ENCODE data around the gene CYP21A2. TPM values are rescaled to one million over a fixed set of nuclear protein-coding genes. Genes with fewer than 3 reads are reported as not detected.

The CYP21A2 gene
- total and polyA plus RNA-seq, 8 donors, result 0.23 to 2.7 (median 0.77) TPM

GRCh38 chr6:32088487-32089049 is 50.4 kb downstream of the CYP21A2 start:
- WGBS, 2 donors, result 85 to 93% methylated on average over 14 of the region's 14 CpGs
- intact Hi-C loops (cut with DNase I), result no loop called here
- Histone ChIP-seq H3K4me1 (no peaks in the 10 kb centered on the region), H3K36me3 (no peaks in the 10 kb centered on the region), H3K27ac (no peak overlapping the region), H3K27me3 (no peaks in the 10 kb centered on the region), H3K9me3 (no peaks in the 10 kb centered on the region), H3K4me3 (no peak overlapping the region)
- DNase-seq (peak in 1 of 6 donors; percentile 53), ATAC-seq (no peak), FAIRE-seq (no peak)
- TF ChIP-seq, protein P1, sequence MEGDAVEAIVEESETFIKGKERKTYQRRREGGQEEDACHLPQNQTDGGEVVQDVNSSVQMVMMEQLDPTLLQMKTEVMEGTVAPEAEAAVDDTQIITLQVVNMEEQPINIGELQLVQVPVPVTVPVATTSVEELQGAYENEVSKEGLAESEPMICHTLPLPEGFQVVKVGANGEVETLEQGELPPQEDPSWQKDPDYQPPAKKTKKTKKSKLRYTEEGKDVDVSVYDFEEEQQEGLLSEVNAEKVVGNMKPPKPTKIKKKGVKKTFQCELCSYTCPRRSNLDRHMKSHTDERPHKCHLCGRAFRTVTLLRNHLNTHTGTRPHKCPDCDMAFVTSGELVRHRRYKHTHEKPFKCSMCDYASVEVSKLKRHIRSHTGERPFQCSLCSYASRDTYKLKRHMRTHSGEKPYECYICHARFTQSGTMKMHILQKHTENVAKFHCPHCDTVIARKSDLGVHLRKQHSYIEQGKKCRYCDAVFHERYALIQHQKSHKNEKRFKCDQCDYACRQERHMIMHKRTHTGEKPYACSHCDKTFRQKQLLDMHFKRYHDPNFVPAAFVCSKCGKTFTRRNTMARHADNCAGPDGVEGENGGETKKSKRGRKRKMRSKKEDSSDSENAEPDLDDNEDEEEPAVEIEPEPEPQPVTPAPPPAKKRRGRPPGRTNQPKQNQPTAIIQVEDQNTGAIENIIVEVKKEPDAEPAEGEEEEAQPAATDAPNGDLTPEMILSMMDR (IDR thresholded peaks at IDR 0.05), result no peak

GRCh38 chr6:32089082-32089828 is 51.0 kb downstream of the CYP21A2 start:
- no peak for ATAC-seq
- 57 to 60% methylated on average over 10 of the region's 10 CpGs for WGBS, 2 donors
- Histone ChIP-seq H3K36me3 (no peaks in the 10 kb centered on the region), H3K27ac (no peak overlapping the region), H3K4me3 (no peak overlapping the region), H3K9me3 (no peaks in the 10 kb centered on the region), H3K4me1 (no peaks in the 10 kb centered on the region), H3K27me3 (no peaks in the 10 kb centered on the region)
- intact Hi-C loops (cut with DNase I), result no loop called here
- peak in 1 of 6 donors; percentile 44 for DNase-seq
- TF ChIP-seq, protein P1 (IDR thresholded peaks at IDR 0.05), result no peak
- no peak for FAIRE-seq

Other genes with a start within 250 kb of the CYP21A2 start
- gene VARS1, start 242.7 kb upstream of the CYP21A2 start, total RNA-seq, result 10 to 100 TPM; 22.0 to 48.1 (median 36.2) TPM
- 10 to 100 TPM; 35.3 to 67.3 TPM for gene VARS1, start 242.7 kb upstream of the CYP21A2 start, polyA plus RNA-seq
- 10 to 100 TPM; 11.0 to 23.1 (median 19.0) TPM for gene LSM2, start 231.4 kb upstream of the CYP21A2 start, total RNA-seq
- 10 to 100 TPM; 25.1 to 27.3 TPM for gene LSM2, start 231.4 kb upstream of the CYP21A2 start, polyA plus RNA-seq
- gene HSPA1L, start 223.1 kb upstream of the CYP21A2 start, total RNA-seq, result 1 to 10 TPM in 2 of 6 donors, under 1 TPM in 4; 0.51 to 1.2 (median 0.68) TPM
- gene HSPA1L, start 223.1 kb upstream of the CYP21A2 start, polyA plus RNA-seq, result 1 to 10 TPM in 1 of 2 donors, under 1 TPM in 1; 0.46 to 1.0 TPM
- gene HSPA1A, start 222.9 kb upstream of the CYP21A2 start, total RNA-seq, result 100 to 1,000 TPM in 1 of 6 donors, 10 to 100 TPM in 5; 18.2 to 195 (median 29.6) TPM
- gene HSPA1A, start 222.9 kb upstream of the CYP21A2 start, polyA plus RNA-seq, result 10 to 100 TPM; 51.7 to 85.0 TPM
- 100 to 1,000 TPM in 2 of 6 donors, 10 to 100 TPM in 4; 24.6 to 248 (median 43.2) TPM for gene HSPA1B, start 210.7 kb upstream of the CYP21A2 start, total RNA-seq
- gene HSPA1B, start 210.7 kb upstream of the CYP21A2 start, polyA plus RNA-seq, result 10 to 100 TPM; 18.4 to 60.4 TPM
- gene NEU1, start 175.6 kb upstream of the CYP21A2 start, total RNA-seq, result 10 to 100 TPM; 19.0 to 34.7 (median 22.2) TPM
- gene NEU1, start 175.6 kb upstream of the CYP21A2 start, polyA plus RNA-seq, result 10 to 100 TPM; 26.5 to 38.5 TPM
- gene SLC44A4, start 159.4 kb upstream of the CYP21A2 start, total RNA-seq, result 10 to 100 TPM in 5 of 6 donors, 1 to 10 TPM in 1; 4.6 to 57.3 (median 13.7) TPM
- 1 to 10 TPM; 6.5 to 9.0 TPM for gene SLC44A4, start 159.4 kb upstream of the CYP21A2 start, polyA plus RNA-seq
- gene EHMT2, start 140.7 kb upstream of the CYP21A2 start, total RNA-seq, result 10 to 100 TPM; 13.4 to 29.1 (median 18.3) TPM
- 10 to 100 TPM; 42.3 to 55.8 TPM for gene EHMT2, start 140.7 kb upstream of the CYP21A2 start, polyA plus RNA-seq
- 1 to 10 TPM in 4 of 6 donors, under 1 TPM in 2; 0.60 to 4.5 (median 1.9) TPM for gene ZBTB12, start 136.3 kb upstream of the CYP21A2 start, total RNA-seq
- gene ZBTB12, start 136.3 kb upstream of the CYP21A2 start, polyA plus RNA-seq, result 1 to 10 TPM; 2.1 to 2.2 TPM
- gene C2, start 110.7 kb upstream of the CYP21A2 start, total RNA-seq, result 10 to 100 TPM in 1 of 6 donors, 1 to 10 TPM in 5; 1.1 to 14.0 (median 4.4) TPM
- gene C2, start 110.7 kb upstream of the CYP21A2 start, polyA plus RNA-seq, result 1 to 10 TPM in 1 of 2 donors, under 1 TPM in 1; 0.63 to 1.8 TPM
- 100 to 1,000 TPM in 2 of 6 donors, 10 to 100 TPM in 4; 23.4 to 330 (median 57.1) TPM for gene CFB, start 92.3 kb upstream of the CYP21A2 start, total RNA-seq
- 100 to 1,000 TPM; 101 to 117 TPM for gene CFB, start 92.3 kb upstream of the CYP21A2 start, polyA plus RNA-seq
- 10 to 100 TPM; 22.5 to 40.8 (median 28.2) TPM for gene NELFE, start 79.4 kb upstream of the CYP21A2 start, total RNA-seq
- 10 to 100 TPM; 33.8 to 43.8 TPM for gene NELFE, start 79.4 kb upstream of the CYP21A2 start, polyA plus RNA-seq
- gene SKIC2, start 79.2 kb upstream of the CYP21A2 start, total RNA-seq, result 10 to 100 TPM; 21.4 to 46.3 (median 25.6) TPM
- 100 to 1,000 TPM; 117 to 163 TPM for gene SKIC2, start 79.2 kb upstream of the CYP21A2 start, polyA plus RNA-seq
- gene DXO, start 66.3 kb upstream of the CYP21A2 start, total RNA-seq, result 10 to 100 TPM in 4 of 6 donors, 1 to 10 TPM in 2; 8.2 to 12.6 (median 11.0) TPM
- gene DXO, start 66.3 kb upstream of the CYP21A2 start, polyA plus RNA-seq, result 10 to 100 TPM; 32.0 to 39.7 TPM
- 100 to 1,000 TPM in 3 of 6 donors, 10 to 100 TPM in 3; 14.0 to 789 (median 112) TPM for gene C4A, start 56.4 kb upstream of the CYP21A2 start, total RNA-seq
- 100 to 1,000 TPM in 1 of 2 donors, 10 to 100 TPM in 1; 40.3 to 130 TPM for gene C4A, start 56.4 kb upstream of the CYP21A2 start, polyA plus RNA-seq
- 100 to 1,000 TPM in 4 of 6 donors, 10 to 100 TPM in 2; 15.3 to 665 (median 166) TPM for gene C4B, start 23.6 kb upstream of the CYP21A2 start, total RNA-seq
- 100 to 1,000 TPM in 1 of 2 donors, 10 to 100 TPM in 1; 46.1 to 137 TPM for gene C4B, start 23.6 kb upstream of the CYP21A2 start, polyA plus RNA-seq
- 10 to 100 TPM in 2 of 6 donors, 1 to 10 TPM in 4; 5.2 to 15.2 (median 7.1) TPM for gene TNXB, start 70.9 kb downstream of the CYP21A2 start, total RNA-seq
- 10 to 100 TPM; 13.1 to 18.6 TPM for gene TNXB, start 70.9 kb downstream of the CYP21A2 start, polyA plus RNA-seq
- 10 to 100 TPM; 30.2 to 56.5 (median 36.3) TPM for gene ATF6B, start 89.8 kb downstream of the CYP21A2 start, total RNA-seq
- gene ATF6B, start 89.8 kb downstream of the CYP21A2 start, polyA plus RNA-seq, result 10 to 100 TPM; 54.0 to 68.0 TPM
- 1 to 10 TPM; 2.0 to 4.7 (median 3.3) TPM for gene FKBPL, start 91.9 kb downstream of the CYP21A2 start, total RNA-seq
- 1 to 10 TPM; 5.0 to 5.9 TPM for gene FKBPL, start 91.9 kb downstream of the CYP21A2 start, polyA plus RNA-seq
- gene PRRT1, start 113.5 kb downstream of the CYP21A2 start, total RNA-seq, result under 1 TPM; 0.08 to 0.69 (median 0.37) TPM
- gene PRRT1, start 113.5 kb downstream of the CYP21A2 start, polyA plus RNA-seq, result 1 to 10 TPM; 3.3 to 5.8 TPM
- 10 to 100 TPM in 1 of 6 donors, 1 to 10 TPM in 5; 5.6 to 13.9 (median 8.0) TPM for gene PPT2, start 115.7 kb downstream of the CYP21A2 start, total RNA-seq
- 10 to 100 TPM in 1 of 2 donors, 1 to 10 TPM in 1; 9.2 to 12.2 TPM for gene PPT2, start 115.7 kb downstream of the CYP21A2 start, polyA plus RNA-seq
- 10 to 100 TPM in 1 of 6 donors, 1 to 10 TPM in 5; 2.2 to 10.8 (median 5.4) TPM for gene EGFL8, start 126.2 kb downstream of the CYP21A2 start, total RNA-seq
- gene EGFL8, start 126.2 kb downstream of the CYP21A2 start, polyA plus RNA-seq, result 10 to 100 TPM; 23.1 to 46.8 TPM
- gene AGPAT1, start 137.7 kb downstream of the CYP21A2 start, total RNA-seq, result 10 to 100 TPM; 10.1 to 28.1 (median 15.7) TPM
- gene AGPAT1, start 137.7 kb downstream of the CYP21A2 start, polyA plus RNA-seq, result 10 to 100 TPM; 19.6 to 24.5 TPM
- gene RNF5, start 140.0 kb downstream of the CYP21A2 start, total RNA-seq, result 10 to 100 TPM; 16.1 to 28.5 (median 23.2) TPM
- 10 to 100 TPM; 29.0 to 41.4 TPM for gene RNF5, start 140.0 kb downstream of the CYP21A2 start, polyA plus RNA-seq
- gene AGER, start 145.8 kb downstream of the CYP21A2 start, total RNA-seq, result 1 to 10 TPM; 1.9 to 4.4 (median 2.9) TPM
- gene AGER, start 145.8 kb downstream of the CYP21A2 start, polyA plus RNA-seq, result 10 to 100 TPM; 14.1 to 20.6 TPM
- 10 to 100 TPM; 20.4 to 45.7 (median 26.1) TPM for gene PBX2, start 151.8 kb downstream of the CYP21A2 start, total RNA-seq
- 10 to 100 TPM; 45.9 to 56.3 TPM for gene PBX2, start 151.8 kb downstream of the CYP21A2 start, polyA plus RNA-seq
- gene GPSM3, start 154.2 kb downstream of the CYP21A2 start, total RNA-seq, result 10 to 100 TPM in 1 of 6 donors, 1 to 10 TPM in 3, under 1 TPM in 2; 0.59 to 10.1 (median 2.9) TPM
- 1 to 10 TPM; 5.2 to 5.4 TPM for gene GPSM3, start 154.2 kb downstream of the CYP21A2 start, polyA plus RNA-seq
- 1 to 10 TPM; 3.1 to 7.1 (median 4.7) TPM for gene NOTCH4, start 185.7 kb downstream of the CYP21A2 start, total RNA-seq
- 10 to 100 TPM; 27.4 to 45.2 TPM for gene NOTCH4, start 185.7 kb downstream of the CYP21A2 start, polyA plus RNA-seq